ENCODE measurements around the gene TUFT1.
A peak's percentile ranks its signal among the peaks of the same experiment; 100 is the strongest.

The TUFT1 gene

DNA sequence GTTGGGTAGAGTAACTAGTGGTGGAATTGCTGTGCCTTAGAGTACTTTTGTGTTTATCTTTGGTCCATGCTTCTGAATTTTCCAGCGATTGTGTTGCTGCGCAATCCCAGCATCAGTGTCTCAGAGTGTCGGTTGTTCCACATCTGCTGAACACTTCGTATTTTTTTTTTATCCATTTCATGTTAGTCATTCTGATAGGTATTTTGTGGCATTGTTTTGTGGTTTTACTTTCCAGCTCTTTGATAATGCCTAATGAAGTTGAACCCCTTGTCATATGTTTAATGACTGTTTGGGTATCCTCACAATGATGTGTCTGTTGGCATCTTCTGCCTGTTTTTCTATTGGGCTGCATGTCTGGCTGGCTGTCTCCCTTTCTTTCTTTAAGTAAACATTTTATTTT, 13.6 kb downstream of the TUFT1 start:
- DNase-seq (ENCODE audit: low read depth): peak; percentile 18
- TF ChIP-seq CTCF (IDR thresholded peaks at IDR 0.05; ENCODE audit: low read length, missing control alignments): no peak
- no peak overlapping the region for H3K4me3 ChIP-seq (replicated peaks; ENCODE audit: low read depth, low read length)

DNA sequence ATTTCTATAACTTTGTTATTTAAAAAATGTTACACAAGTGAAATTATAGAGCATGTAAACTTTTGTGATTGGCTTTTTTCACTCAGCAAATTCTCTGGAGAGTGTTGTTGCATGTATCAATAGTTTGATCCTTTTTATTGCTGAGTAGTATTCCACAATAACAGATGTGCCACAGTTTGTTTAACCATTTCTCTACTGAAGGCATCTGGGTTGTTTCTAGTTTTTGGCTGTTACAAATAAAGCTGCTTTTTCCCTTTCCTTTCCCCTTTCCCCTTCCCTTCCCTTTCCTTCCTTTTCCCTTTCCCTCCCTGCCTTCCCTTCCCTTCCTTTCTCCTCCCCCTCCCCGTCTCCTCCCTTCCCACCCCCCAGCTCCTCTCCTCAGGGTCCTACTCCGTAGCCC, 15.9 kb downstream of the TUFT1 start:
- no peak for TF ChIP-seq CTCF (IDR thresholded peaks at IDR 0.05; ENCODE audit: low read length, missing control alignments)
- H3K4me3 ChIP-seq (replicated peaks; ENCODE audit: low read depth, low read length): no peak overlapping the region
- DNase-seq (ENCODE audit: low read depth): no peak

DNA sequence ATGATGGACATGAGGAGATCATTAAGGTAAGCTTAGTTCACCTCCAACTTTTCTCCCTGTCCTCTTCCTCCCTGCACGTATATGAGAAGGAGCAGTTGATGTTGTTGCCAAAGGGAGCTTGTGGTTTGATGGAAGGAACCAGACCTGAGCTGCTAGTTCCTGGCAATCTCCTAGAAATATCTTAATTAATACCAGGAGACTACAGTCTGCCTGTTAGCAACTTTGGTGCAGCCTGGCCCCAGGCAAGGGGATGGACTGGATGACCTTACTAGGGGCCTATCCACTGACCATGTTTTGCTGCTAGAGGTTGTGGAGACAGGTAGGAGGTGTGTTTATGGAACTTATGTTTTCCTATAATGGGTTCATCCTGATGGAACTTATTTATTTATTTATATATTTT, 22.6 kb downstream of the TUFT1 start:
- no peak overlapping the region for H3K4me3 ChIP-seq (replicated peaks; ENCODE audit: low read depth, low read length)
- no peak for DNase-seq (ENCODE audit: low read depth)
- TF ChIP-seq CTCF (IDR thresholded peaks at IDR 0.05; ENCODE audit: low read length, missing control alignments): no peak

DNA sequence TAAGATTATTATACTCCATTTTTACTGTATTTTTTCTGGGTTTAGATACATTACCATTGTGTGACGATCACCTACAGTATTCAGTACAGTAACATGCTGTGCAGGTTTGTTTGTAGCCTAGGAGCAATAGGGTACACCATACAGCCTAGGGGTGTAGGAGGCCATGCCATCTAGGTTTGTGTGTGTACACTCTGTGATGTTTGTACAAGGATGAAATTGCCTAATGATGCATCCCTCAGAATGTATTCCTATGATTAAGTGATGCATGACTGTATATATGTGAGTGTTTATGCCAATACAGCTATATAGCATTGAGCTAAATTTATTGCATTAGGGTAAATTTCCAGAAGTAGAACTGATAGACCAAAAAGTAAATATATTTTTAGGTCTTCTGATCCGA, 23.3 kb downstream of the TUFT1 start:
- DNase-seq (ENCODE audit: low read depth): no peak
- no peak overlapping the region for H3K4me3 ChIP-seq (replicated peaks; ENCODE audit: low read depth, low read length)
- TF ChIP-seq CTCF (IDR thresholded peaks at IDR 0.05; ENCODE audit: low read length, missing control alignments): no peak

DNA sequence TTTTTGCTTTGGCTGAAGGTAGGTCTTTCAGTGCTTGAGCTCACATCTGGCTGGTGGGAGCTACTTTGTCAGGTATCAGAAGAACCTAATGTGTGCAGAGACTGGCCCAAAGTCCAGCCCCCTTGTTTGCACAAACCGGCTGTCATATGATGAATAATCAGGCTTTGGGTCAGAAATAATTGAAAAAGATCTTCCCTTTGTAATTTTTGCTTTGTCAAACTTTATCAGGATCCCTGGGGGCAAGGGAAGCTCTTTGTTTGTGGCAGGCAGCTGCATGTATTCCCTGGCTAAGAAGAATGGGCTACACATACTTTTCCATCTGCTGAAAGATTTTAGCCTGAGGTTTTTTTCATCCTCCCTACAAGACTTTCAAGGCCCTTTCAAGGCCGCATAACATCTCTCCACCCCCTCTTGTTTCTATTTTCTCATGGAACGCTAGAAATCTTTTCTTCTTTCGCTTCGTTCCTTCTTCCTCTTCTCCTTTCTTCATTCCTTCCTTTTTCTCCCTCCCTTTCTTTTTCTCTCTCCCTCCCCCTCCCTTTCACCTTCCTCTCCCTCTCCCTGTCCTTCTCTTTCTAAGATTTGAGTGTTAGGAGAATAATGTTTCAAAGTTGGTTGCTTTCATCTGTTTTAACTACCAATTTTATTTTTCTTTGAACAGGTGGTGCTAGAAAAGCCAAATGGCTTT, 25.5 kb downstream of the TUFT1 start:
- no peak for DNase-seq (ENCODE audit: low read depth)
- no peak for TF ChIP-seq CTCF (IDR thresholded peaks at IDR 0.05; ENCODE audit: low read length, missing control alignments)
- no peak overlapping the region for H3K4me3 ChIP-seq (replicated peaks; ENCODE audit: low read depth, low read length)

DNA sequence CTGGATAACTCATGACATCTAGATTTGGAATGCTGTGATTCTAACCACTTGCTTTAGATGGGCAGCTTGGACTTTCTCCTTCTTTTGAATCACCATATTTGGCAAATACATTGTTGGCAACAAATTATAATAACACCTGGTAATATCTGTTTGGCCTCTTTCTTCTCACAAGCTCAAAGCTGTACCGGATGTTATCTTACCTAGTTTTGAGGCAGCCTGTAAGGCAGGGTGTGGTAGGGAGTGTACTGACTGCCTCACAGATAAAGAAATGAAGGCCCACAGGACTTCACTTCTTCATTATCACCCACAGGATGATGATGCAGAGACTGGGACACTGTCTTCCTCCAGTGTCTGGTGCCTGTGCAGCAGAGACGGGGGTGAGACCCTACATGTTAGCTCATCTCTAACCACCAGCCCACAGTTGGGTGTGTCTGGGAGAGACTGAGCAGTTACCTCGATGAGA, 28.5 kb downstream of the TUFT1 start:
- no peak for DNase-seq (ENCODE audit: low read depth)
- TF ChIP-seq CTCF (IDR thresholded peaks at IDR 0.05; ENCODE audit: low read length, missing control alignments): no peak
- H3K4me3 ChIP-seq (replicated peaks; ENCODE audit: low read depth, low read length): no peak overlapping the region

DNA sequence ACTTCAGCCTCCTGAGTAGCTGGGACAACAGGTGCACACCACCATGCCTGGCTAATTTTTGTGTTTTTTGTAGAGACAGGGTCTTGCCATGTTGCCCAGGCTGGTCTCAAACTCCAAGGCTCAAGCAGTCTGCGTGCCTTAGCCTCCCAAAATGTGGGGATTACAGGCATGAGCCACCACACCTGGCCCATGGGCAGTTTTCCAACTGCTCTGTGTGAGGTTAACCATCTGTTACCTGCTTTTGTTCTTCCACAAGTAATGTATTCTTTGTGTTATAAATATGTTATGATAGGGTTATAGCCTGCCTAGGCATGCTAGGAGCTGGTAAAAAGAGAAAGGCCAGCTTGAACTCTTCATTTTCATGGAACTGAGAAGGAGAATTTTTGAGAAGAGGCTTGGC, 30.7 kb downstream of the TUFT1 start:
- DNase-seq (ENCODE audit: low read depth): no peak
- H3K4me3 ChIP-seq (replicated peaks; ENCODE audit: low read depth, low read length): no peak overlapping the region
- no peak for TF ChIP-seq CTCF (IDR thresholded peaks at IDR 0.05; ENCODE audit: low read length, missing control alignments)

Measured in fibroblast of pulmonary artery (primary cell).